Colon (tissue), 2 donors: ENCODE data around the gene PLEKHG5.
"Not testable (repeated sequence)": the region's sequence is repeated elsewhere in the genome, so short reads cannot be mapped to it uniquely, and the experiment has no call there.

Experiments used
- FAIRE-seq: peaks from 2 replicates; lab custom pipeline; 2012; peaks lifted over from hg19 to GRCh38; lab: Jason Lieb, UNC
- donor health status: control.
- donor health status: control.

Gene PLEKHG5

DNA sequence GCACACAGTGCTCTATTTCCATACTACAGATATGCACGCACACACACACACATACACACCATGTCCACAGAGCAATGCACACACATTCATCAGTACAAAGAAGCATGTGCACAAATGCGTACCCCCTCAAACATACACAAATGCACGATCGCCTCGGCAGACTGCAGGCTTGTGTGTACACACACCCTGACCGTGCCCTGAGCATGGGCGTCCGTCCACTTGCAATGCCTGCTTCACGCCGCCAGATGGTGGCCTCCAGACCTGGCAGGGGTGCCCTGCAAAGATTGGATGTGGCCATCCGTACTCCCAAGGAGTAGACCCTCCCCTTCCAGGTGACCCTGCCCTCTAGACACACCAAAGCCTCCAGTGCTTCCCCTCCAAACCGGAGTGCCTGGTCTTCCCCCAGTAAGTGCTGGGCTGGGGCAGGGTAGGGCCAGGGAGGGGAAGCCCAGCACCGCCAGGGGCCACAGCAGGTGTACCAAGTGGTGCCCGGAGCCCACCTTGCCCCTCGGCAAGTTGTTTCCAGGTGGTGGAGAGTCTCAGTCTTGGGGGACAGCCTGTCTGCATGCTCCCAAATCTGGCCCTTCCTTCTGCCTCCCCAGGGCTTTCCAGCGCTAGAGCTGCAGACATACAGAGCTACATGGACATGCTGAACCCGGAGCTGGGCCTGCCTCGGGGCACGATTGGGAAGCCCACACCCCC, 46.3 kb downstream of the PLEKHG5 start:
- FAIRE-seq: no peak

DNA sequence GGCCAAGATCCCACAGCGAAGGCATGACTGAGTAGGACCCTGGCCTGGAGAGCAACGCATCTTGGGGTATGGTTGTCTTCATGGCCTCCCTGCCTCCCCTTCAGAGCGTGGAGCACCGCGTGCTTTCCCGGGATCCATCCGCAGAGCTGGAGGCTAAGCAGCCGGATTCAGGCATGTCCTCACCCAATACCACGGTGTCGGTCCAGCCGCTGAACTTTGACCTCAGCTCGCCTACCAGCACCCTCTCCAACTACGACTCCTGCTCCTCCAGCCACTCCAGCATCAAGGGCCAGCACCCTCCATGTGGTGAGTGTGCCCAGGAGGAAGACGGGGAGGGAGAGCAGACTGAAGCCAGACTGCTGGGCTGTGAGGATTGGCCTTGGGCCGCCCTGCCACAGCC, 47.1 kb downstream of the PLEKHG5 start:
- no peak for FAIRE-seq

DNA sequence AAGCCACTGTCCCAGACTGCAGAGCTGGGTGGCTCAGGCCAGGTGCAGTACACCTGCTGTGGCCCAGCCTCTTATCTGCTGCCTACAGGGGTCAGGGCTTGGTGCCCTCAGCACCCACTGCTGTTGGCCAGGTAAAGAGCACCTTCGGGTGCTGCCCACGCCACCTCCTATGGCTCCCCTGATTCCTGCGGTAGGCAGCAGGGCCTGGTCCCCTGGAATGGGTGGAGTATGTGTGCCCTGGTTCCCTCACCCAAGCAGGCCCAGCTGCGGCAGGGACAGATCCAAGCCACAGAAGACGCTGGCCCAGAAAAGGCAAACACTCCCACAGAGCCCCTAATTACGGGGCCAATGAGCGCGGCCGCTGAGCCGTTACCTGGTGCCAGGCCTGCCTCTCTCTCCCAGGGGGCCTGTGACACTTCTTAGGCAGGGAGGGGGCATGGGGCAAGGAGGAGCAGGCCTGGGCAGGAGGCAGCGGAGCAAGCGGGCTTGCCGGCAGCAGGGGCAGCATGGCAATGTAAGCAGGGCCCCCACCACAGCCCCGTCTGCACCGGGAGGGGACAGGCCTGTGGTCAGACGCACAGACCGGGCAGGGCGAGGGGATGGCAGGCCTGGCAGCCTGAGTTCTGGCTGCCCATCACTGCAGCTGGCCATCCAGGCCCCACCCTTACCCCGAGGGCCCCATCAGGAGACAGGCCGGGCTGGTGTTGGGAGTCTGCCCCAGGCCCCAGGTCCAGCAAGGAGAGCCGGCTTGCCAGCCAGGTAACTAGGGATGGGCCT, 47.9 kb downstream of the PLEKHG5 start:
- no peak for FAIRE-seq

DNA sequence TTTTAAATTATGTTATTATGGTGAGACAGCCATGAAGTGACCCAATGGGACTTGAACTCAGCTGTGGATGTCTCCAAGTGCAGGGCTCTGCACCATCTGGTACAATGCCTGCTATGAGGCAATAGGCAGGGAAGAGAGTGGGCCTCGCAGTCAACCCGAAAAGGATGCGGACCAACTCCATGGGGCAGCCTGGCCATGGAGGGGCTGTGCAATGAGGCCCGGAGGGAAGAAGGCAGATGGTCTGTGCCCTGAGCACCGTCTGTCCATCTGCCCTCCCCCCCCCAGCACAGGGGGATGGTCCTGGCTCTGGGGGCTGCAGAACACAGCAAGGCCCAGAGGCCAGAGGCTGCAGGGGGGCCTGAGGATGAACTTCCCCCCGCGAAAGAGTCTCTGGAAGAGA, 49.9 kb downstream of the PLEKHG5 start:
- FAIRE-seq: no peak

DNA sequence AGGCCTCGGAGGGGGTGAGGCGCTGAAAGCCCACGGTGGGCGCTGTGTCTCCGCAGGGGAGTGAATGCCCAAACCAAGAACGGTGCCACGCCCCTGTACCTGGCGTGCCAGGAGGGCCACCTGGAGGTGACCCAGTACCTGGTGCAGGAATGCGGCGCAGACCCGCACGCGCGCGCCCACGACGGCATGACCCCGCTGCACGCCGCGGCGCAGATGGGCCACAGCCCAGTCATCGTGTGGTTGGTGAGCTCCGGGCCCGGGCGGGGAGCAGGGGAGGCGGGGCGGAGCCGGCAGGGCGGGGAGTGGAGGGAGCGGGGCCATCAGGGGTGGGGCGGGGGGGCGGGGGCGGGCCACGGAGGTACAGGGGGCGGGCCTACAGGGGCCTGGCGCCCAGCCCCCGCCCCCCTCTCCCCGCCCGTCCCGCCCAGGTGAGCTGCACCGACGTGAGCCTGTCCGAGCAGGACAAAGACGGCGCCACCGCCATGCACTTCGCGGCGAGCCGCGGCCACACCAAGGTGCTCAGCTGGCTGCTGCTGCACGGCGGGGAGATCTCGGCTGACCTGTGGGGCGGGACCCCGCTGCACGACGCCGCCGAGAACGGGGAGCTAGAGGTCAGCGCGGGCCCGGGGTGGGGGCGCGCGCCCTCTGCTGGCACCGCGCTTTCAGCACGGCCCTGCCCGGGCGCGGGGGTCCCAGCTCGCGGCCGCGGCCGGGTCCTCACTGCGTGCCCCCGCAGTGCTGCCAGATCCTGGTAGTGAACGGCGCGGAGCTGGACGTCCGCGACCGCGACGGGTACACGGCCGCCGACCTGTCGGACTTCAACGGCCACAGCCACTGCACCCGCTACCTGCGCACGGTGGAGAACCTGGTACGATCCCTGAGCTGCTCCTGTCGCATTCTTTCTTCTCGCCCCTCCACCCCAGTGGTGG, 51.0 kb downstream of the PLEKHG5 start:
- FAIRE-seq: no peak

DNA sequence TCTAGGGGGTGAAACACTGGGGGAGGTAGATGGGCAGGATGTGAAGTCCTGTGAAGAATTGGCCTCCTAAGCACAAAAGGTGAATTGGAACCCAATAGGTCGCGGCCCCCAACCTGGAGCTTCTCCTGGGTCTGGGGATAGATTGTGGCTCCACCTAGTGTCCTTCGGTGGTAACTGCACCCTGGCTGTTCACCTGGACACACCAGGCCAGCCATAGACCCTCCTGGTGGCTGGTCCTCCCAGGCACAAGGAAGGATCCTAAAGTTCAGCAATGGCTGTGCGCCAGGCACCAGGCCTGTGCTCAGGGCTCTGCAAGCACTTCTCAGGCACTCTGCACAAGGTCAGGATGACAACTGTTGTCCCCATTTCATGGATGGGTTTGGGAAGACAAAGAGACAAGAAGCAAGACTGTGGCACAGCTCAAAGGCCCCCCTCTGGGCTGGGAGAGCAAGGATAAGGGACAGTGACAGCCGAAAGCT, 53.4 kb downstream of the PLEKHG5 start:
- no peak for FAIRE-seq

DNA sequence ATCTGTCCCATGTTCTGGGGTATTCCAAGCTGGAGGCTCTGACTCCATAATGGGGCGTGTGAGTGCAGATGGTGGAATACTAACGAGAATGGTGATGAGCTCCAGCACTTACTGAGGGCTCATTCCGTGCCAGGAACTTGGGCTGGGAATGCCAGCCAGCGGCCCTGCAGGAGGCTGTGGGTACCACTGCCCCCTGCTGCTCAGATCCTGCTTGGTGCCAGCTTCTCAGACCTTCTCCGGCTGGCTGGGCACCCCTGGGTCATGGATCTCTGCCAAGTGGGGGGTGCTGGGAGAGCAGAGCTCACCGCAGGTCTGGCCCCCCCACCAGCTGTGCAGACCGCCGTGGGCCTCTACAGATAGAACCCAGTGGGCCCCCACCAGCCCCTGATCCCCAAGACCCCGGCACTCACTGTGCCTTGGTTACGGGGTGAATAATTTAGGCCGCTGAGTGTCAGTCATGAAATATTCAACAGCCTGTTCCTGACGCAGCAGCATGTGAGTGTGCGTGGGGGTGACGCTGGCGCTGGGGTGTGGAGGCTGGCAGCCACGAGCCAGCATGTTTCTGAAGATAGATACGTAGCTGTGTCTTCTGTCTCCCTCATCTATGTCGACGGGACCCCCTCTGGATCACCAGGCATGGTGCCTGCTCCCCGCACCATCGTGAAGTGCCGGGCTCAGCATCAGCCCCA, 54.3 kb downstream of the PLEKHG5 start:
- not testable (repeated sequence) for FAIRE-seq

DNA sequence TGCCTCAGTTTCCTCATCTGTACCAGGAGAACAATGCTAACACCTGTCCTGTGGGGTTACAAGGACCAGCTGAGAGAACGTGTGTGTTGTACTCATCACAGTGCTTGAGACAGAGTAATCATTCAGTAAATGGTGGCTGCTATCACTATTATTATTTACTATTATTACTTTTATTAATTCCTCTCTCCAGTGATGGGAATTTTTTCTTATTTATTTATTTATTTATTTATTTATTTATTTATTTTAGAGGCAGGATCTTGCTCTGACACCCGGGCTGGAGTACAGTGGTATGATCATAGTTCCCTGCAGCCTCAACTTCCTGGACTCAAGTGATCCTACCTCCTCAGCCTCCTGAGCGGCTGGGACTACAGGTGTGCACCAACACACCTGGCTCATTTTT, 55.2 kb downstream of the PLEKHG5 start:
- not testable (repeated sequence) for FAIRE-seq

DNA sequence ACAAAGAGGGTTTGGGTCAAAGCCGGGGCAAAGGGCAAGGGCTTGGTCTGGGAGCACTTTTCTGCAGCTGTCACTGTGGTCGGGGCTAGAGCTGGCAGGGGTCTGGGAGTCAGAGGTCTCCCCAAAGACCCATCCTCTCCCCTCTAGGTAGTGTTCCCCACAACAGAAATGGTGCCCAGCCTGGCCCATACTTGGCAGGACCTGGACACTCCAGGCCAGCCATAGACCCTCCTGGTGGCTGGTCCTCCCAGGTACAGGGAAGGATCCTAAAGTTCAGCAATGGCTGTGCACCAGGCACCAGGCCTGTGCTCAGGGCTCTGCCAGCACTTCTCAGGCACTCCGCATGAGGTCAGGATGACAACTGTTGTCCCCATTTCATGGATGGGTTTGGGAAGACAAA, 55.9 kb downstream of the PLEKHG5 start:
- no peak for FAIRE-seq

DNA sequence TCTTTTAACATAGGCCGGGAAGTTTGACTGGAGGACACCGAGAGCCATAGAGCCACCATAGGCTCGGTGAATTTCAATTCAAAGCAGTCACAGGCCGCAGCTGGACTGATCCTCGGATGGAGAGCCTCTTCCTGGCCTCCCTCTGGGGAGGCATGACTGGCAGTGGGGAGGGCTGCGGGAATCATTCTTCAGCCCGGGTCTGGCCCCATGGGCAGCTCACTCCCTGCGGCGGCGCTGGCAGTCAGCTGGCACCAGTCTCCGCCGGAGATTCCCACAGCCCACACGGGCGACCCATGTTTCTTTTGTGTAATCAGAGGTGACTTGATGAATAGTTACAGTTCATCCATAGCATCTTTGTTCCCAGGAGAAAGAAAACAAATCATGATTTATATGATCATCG, 56.3 kb downstream of the PLEKHG5 start:
- no peak for FAIRE-seq

DNA sequence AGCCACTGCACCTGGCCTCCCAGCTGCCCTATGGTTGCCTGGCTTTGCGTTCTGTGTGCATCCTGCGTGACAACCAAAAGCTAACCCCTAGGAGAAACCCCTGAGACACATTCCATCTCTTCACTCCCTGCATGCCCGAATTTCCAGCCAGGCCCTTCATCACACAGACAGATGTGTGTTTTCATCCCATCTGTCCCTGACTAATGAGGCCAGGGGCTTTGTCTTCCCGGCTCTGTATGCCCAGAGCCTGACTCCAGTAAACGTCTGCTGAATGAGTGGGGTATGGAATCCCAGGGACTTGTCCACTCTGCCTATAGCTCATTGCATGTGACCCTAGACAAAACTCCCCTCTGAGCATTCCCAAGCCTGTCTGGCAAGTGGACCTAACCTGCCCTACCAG, 57.3 kb downstream of the PLEKHG5 start:
- FAIRE-seq: no peak

DNA sequence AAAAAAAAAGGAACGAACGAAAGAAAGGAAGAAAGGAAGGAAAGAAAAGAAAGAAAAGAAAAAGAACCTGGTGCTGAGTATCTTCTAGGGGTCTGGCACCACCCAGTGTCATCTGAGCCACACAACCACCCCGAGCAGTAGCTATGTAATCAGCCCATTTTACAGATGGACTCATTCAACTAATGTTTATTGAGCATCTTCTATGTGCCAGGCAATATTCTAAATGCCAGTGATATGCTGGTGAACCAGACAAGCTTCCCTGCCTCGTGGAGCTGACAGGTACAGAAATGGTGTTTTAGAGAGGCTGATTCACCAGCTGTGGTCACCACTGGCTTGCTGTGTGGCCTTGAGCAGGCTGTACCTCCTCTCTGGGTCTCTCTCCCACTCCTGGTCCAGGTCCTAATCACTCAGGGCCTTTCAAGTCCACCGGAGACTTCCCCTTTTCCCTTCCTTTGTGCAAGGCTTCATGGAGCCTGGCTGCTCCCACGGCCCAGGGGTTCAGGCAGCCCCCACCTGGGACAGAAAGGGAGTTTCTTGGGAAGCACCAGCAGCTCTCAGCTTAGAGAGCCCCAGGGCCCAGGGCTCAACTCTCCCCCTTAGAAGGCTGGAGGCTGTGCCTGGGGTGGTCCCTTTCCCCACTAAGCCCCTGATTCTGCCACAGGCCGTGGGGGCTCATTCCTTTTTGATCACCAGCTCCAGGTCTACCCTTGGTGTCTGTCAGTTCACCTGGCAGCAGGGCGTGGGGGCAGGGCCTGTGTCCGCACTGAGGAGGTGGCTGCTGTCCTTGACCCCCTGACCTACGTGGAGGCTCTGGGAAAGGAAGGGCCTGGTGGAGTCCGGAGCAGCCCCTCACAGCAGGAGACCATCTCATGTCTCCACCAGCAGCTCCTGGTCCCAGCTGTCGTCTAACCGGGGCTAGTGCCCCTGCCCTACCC, 59.6 kb downstream of the PLEKHG5 start:
- not testable (repeated sequence) for FAIRE-seq

DNA sequence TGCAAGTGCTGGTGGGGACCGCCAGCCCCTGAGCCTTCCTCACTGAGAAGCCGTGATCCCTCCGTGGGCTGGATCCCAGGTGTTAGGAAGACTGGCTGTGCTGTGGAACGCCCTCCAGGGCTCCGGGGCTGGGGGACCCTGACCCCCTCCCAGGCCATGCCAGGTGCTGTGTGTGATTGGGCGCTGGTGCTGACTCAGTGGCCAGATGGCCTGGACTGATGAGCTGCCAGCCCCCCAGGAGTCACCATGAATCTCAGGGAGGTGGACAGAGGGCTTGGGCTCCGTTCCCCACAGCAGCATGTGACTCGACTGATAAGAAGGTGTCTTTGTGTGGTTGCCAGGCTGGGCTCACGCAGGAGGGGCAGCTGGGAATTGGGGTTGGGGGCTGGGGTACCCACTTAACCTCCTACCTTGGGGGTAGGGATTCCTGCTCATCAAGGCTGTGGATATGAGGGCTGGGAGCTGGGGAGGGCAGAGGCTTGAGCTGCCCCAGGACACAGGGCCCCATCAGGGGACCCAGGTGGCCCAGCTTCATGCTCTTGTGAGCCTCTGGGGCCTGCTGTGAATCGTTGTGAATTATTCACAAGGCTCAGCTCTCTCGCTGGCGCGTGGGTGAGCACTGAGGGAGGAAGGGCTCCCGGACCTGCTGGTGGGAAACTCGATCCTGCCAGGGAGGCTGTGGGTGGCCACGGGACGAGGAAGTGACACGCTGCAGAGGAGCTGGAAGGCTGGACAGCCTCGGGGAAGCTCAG, 61.6 kb downstream of the PLEKHG5 start:
- not testable (repeated sequence) for FAIRE-seq

DNA sequence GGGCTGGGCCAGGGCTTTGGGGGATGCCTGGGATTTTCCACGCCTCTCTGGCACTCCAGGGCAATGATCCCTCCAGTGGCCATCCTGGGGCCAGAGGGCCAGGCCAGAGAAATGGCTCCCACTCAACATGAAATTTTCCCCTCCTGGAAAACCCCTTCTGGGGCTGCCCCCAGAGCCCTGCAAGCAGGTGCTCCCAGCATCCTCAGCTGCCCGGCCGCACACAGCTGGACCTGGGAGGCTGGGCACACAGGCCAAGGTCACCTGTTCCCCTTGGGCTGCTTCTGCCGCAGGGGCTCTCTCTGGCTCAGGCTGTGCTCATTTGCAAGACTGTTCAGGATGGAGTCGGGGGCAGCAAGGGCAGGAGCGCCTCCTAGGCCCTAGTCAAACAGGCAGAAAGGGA, 63.0 kb downstream of the PLEKHG5 start:
- FAIRE-seq: not testable (repeated sequence)

DNA sequence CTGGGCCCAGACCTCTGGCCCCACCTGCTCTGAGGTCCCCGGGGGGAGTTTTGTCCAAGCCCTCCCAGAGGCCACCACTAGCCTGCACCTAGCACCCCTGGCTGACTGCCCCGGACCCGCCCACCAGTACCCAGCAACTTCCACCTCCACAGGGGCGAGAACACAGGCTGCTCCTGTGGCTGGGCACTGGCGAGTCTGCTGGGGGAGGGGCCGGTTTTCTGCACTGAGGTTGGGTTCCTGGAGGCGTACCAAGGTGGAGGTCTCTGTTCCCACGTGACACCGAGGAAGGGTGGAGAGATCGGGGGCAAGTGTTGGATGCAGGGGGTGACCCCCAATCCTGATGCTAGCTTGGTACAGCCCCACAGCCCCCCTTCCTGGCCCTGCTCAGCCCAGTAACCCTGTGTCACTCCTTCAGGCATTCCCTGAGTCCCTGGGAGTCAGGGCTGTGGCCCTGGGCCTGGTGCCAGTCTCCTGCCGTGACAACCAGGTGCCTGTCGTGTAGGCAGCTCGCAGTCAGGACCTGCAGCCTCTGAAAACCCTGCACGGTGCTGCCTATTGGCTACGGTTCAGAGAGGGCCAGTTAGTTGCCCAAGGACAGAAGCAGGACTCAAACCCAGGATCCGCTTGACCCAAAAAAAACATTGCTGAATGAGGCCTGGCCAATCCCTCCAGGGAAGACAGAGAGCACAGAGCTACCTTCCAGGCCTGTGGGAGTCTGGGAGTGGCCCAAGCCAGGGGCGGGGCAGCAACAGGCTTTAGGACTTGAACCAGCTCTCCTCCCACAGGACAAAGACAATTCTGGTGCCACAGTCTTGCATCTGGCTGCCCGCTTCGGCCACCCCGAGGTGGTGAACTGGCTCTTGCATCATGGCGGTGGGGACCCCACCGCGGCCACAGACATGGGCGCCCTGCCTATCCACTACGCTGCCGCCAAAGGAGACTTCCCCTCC, 63.8 kb downstream of the PLEKHG5 start:
- no peak for FAIRE-seq

DNA sequence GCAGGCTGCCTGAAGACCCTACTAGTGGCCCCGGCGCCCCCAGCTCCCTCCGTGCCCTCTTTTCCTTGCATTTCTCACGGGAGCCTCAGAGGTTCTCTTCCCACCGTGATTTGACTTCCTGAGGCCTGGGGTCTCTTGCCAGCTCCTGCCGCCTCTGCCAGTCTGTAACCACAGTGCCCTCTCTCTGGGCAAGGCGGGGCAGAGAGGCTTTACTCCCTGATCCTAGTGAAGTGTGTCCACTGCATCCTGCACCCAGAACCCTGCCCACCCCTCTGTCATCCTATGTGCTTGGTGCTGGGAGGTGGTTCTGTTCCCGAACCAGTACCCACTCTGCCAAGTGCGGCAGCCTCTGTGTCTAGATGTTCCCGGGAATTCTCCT, 64.5 kb downstream of the PLEKHG5 start:
- FAIRE-seq: no peak

DNA sequence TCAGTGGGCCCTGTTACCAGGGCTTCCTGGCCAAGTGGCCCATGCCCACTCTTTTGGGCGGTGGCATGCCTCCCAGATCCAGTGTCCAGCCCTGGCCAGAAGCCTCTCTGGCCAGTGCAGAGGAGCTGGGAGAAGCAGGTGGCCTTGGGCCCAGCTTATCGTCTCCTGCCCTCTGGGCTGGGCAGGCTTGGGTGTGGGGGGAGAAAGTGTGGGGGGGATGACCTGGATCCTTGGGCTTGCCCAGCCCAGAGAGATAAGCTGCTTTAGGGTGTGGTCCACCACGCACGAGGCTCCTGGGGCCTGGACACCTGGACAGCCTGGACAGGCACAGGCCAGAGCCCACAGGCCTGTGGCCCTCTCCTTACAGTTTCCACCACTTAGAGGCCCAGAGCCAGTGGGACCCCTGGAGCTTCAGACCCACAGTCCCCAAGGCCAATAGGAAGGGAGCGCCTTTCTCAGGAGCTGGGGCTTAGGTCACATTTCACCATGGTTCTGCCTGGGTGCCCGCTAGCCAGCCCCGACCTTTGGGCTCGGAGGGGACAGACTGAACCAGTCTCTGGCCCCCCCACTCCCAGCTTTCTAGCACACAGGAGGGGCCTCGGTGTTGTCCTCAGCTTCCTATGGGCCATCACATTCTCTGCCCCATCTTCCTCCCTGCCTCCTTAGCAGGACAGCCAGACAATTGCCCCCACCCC, 65.0 kb downstream of the PLEKHG5 start:
- no peak for FAIRE-seq

DNA sequence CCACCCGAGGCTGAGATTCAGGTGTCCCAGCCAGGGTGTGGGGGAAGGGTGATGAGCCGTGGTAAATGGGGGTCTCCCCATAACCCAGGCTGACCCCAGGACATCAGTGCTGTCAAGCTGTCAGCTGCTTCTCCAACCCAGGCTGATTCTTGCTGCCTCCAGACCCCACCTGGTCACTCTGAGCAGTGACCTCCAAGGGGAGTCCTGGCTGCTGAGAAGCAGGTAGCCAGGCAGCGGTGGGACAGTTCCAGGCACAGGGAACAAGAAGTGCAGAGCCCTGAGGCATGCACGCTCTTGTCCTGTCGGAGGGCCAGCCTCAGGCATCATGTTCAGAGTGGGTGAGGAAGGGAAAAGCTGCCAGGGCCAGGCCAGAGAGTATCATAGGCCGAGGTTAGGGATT, 65.8 kb downstream of the PLEKHG5 start:
- FAIRE-seq: no peak
